Ishikawa (cell line): ENCODE results near the gene TSPAN15.

Experiments
- CEBPB ChIP-seq: IDR thresholded peaks from 2 replicates; pipeline ENCODE4 v1.6.1; 2012
- CREB1 ChIP-seq: IDR thresholded peaks from 2 replicates; pipeline ENCODE4 v1.6.1; 2012; ENCODE audit warnings: low read depth
- EGR1 ChIP-seq: IDR thresholded peaks from 2 replicates; pipeline ENCODE4 v1.6.1; 2012
- EP300 ChIP-seq: IDR thresholded peaks from 2 replicates; pipeline ENCODE4 v1.6.1; 2012; ENCODE audit warnings: borderline replicate concordance
- FOXM1 ChIP-seq: IDR thresholded peaks from 2 replicates; pipeline ENCODE4 v1.6.1; 2012; ENCODE audit warnings: low read depth, borderline replicate concordance
- MAX ChIP-seq: IDR thresholded peaks from 2 replicates; pipeline ENCODE4 v1.6.1; 2012
- NFIC ChIP-seq: IDR thresholded peaks from 2 replicates; pipeline ENCODE4 v1.6.1; 2012
- RAD21 ChIP-seq: IDR thresholded peaks from 2 replicates; pipeline ENCODE4 v1.6.1; 2012; ENCODE audit warnings: low read depth
- REST ChIP-seq: IDR thresholded peaks from 2 replicates; pipeline ENCODE4 v1.6.1; 2012; ENCODE audit warnings: low read depth, mild to moderate bottlenecking
- TAF1 ChIP-seq: IDR thresholded peaks from 2 replicates; pipeline ENCODE4 v1.6.1; 2012; ENCODE audit warnings: low read depth, mild to moderate bottlenecking
- TCF12 ChIP-seq: IDR thresholded peaks from 2 replicates; pipeline ENCODE4 v1.6.1; 2012; ENCODE audit warnings: low read depth
- TEAD4 ChIP-seq: IDR thresholded peaks from 2 replicates; pipeline ENCODE4 v1.6.1; 2012
- USF1 ChIP-seq: IDR thresholded peaks from 2 replicates; pipeline ENCODE4 v1.6.1; 2012
- YY1 ChIP-seq: IDR thresholded peaks from 2 replicates; pipeline ENCODE4 v1.6.1; 2012; ENCODE audit warnings: low read depth
- ZBTB7A ChIP-seq: IDR thresholded peaks from 2 replicates; pipeline ENCODE4 v1.6.1; 2012; ENCODE audit warnings: low read depth

The TSPAN15 gene

GRCh38 chr10:69419744-69420126, 31.5 kb upstream of the TSPAN15 start:
- TF ChIP-seq EP300 (no peak), CREB1 (no peak), REST (no peak), CEBPB (no peak), YY1 (no peak), ZBTB7A (no peak), MAX (no peak), USF1 (no peak), NFIC (no peak), TCF12 (no peak), TAF1 (no peak), TEAD4 (no peak), FOXM1 (no peak), RAD21 (no peak), EGR1 (no peak)

GRCh38 chr10:69421611-69422308, 29.5 kb upstream of the TSPAN15 start:
- TF ChIP-seq NFIC = no peak
- no peak for TF ChIP-seq FOXM1
- TF ChIP-seq TAF1 = no peak
- TF ChIP-seq CEBPB = no peak
- no peak for TF ChIP-seq CREB1
- TF ChIP-seq EGR1 = no peak
- no peak for TF ChIP-seq TCF12

- TF ChIP-seq YY1 = no peak
- no peak for TF ChIP-seq REST
- no peak for TF ChIP-seq EGR1
- no peak for TF ChIP-seq FOXM1
- no peak for TF ChIP-seq TCF12
- no peak for TF ChIP-seq NFIC
- TF ChIP-seq USF1 = no peak
- no peak for TF ChIP-seq TEAD4
- no peak for TF ChIP-seq MAX
These were observed 28.6 kb upstream of the TSPAN15 start for GRCh38 chr10:69422676-69423075.

GRCh38 chr10:69425041-69425440, 26.2 kb upstream of the TSPAN15 start:
- TF ChIP-seq CEBPB (no peak), MAX (no peak), TEAD4 (no peak), CREB1 (no peak)

GRCh38 chr10:69425511-69426298, 25.6 kb upstream of the TSPAN15 start:
- TF ChIP-seq NFIC (no peak), TEAD4 (no peak), USF1 (peak; percentile 74)

- TF ChIP-seq YY1 (no peak), TEAD4 (no peak), EP300 (no peak), RAD21 (no peak)
These were observed 24.9 kb upstream of the TSPAN15 start for GRCh38 chr10:69426376-69426727.
